T-helper 2 cell treated with Interferon-gamma antibody and Interleukin-4, amounts not matched to agents 5 μg/mL and 100 μg/mL, for 36 hours (primary cell): ENCODE data around the gene OR52N4.

Experiments
- DNase-seq: peaks from one replicate; pipeline ENCODE4 v3.0.0; 2021; ENCODE audit warnings: low spot score
- H3K27ac Mint-ChIP-seq: one replicate; pipeline ENCODE4 v1.8.0; 2021; ENCODE audit warnings: mild to moderate bottlenecking, mixed read lengths
- H3K27me3 Mint-ChIP-seq: one replicate; pipeline ENCODE4 v1.8.0; 2021; ENCODE audit warnings: low read depth, mixed read lengths
- H3K36me3 Mint-ChIP-seq: one replicate; pipeline ENCODE4 v1.8.0; 2021; ENCODE audit warnings: low read depth, mixed read lengths
- H3K4me1 Mint-ChIP-seq: one replicate; pipeline ENCODE4 v1.8.0; 2021; ENCODE audit warnings: low read depth, mixed read lengths
- H3K4me3 Mint-ChIP-seq: one replicate; pipeline ENCODE4 v1.8.0; 2022; ENCODE audit warnings: mild to moderate bottlenecking, moderate library complexity, mixed read lengths
- H3K9me3 Mint-ChIP-seq: one replicate; pipeline ENCODE4 v1.8.0; 2021; ENCODE audit warnings: mixed read lengths

The OR52N4 gene

DNA sequence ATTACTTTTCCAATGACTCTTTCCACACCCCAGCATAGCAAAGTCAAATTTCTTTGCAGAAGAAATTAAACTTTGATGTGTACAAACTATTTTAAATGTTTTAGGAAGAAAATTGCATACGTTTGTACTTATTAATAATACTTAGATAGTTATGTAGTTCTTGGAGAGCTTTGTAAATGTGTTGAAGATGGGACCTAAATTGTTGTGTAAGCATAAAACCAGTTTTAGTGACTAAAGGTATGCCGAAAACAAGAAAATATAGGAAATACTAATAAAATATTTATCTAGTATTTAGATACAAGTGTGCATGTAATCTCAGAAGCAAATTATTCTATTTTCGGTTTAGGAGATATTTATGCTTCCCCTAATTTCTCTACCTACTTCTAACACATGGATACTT is 4.2 kb upstream of the OR52N4 start:
- no peaks in the 10 kb centered on the region for H3K9me3 Mint-ChIP-seq

DNA sequence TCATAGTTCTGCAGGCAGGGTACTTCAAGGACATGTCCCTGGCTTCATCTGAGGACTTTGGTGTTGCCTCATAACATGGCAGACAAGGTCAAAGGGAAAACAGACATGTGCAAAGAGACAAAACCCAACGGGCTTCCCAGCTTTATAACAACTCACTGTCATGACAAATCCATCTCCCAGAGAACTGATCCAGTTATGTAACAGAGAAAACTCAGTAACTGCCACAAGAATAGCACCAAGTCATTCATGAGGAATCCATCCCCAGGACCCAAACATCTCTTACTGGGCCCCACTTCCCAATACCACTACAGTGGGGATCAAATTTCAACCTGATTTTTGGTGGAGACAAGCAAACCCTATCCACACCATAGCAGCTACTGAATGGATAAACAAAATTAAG is 13.0 kb downstream of the OR52N4 start:
- Mint-ChIP-seq H3K4me1 (no peaks in the 10 kb centered on the region), H3K9me3 (no peaks in the 10 kb centered on the region), H3K36me3 (no peaks in the 10 kb centered on the region), H3K27ac (no peak overlapping the region), H3K27me3 (no peaks in the 10 kb centered on the region), H3K4me3 (no peak overlapping the region)
- no peak for DNase-seq

More for the DNA sequence above, 4.2 kb upstream of the OR52N4 start:
- DNase-seq, result no peak
- no peak overlapping the region for H3K4me3 Mint-ChIP-seq
- H3K27ac Mint-ChIP-seq, result no peak overlapping the region
- H3K4me1 Mint-ChIP-seq, result no peaks in the 10 kb centered on the region
- H3K36me3 Mint-ChIP-seq, result no peaks in the 10 kb centered on the region
- H3K27me3 Mint-ChIP-seq, result no peaks in the 10 kb centered on the region

DNA sequence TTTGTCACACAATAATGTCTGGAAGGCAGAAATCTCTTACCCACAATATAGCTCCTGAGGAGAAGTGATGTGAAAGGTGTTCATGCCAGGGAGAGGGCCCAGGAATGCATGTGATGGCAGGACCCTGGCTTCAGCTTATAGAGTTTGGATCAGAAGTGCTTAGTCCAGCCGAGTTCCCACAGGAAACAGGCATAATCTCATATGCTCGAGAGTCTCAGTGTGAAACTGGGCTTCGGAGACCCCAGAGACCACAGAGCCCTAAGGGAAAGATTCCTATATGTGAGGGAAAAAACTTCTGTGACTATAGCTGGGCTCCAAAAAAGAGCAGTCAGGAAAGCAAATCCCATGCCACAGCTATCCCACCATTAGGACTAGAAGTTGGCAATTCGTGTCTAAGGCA is 29.2 kb downstream of the OR52N4 start, which contains the start of gene OR52N5:
TSS of gene OR52N5 (minus strand) at position 101 of the 400 bp plus-strand sequence. CDS start 4,721 bp downstream, outside the sequence.
- no peaks in the 10 kb centered on the region for H3K9me3 Mint-ChIP-seq
- no peak for DNase-seq

DNA sequence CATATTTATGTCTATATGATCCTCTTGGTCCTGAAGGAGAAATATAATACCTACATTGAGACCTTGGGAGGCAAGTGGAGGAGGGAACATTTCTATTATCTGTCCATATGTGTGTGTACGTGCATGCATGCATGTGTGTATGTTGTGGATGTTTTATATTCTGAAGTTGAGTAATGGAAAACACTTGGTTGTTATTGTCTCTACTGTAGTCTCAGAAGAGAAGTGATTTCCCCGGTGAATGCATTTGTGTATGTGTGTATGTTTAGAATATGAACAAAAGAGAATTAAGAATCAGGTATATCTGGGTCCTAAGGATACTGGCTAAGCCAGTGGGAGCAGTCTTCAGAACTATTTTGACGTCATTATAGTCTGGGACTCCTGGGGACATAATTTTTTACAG is 37.1 kb downstream of the OR52N4 start, which contains the start of gene OR52N1:
TSS of gene OR52N1 (minus strand) at position 101 of the 400 bp plus-strand sequence. CDS start 2,449 bp downstream, outside the sequence.
- no peak within 1 kb of the TSS for H3K4me3 Mint-ChIP-seq
- peaks cover 5% of the 10 kb centered on the region for H3K27me3 Mint-ChIP-seq
- no peak within 1 kb of the TSS for H3K27ac Mint-ChIP-seq
- no peaks in the 10 kb centered on the region for H3K9me3 Mint-ChIP-seq
- no peaks in the 10 kb centered on the region for H3K4me1 Mint-ChIP-seq
- H3K36me3 Mint-ChIP-seq, result no peaks in the 10 kb centered on the region
- no peak for DNase-seq

More for the DNA sequence above, 29.2 kb downstream of the OR52N4 start, which contains the start of gene OR52N5:
- no peaks in the 10 kb centered on the region for H3K36me3 Mint-ChIP-seq
- H3K4me3 Mint-ChIP-seq, result no peak within 1 kb of the TSS
- H3K4me1 Mint-ChIP-seq, result no peaks in the 10 kb centered on the region
- H3K27me3 Mint-ChIP-seq, result no peaks in the 10 kb centered on the region
- no peak within 1 kb of the TSS for H3K27ac Mint-ChIP-seq

DNA sequence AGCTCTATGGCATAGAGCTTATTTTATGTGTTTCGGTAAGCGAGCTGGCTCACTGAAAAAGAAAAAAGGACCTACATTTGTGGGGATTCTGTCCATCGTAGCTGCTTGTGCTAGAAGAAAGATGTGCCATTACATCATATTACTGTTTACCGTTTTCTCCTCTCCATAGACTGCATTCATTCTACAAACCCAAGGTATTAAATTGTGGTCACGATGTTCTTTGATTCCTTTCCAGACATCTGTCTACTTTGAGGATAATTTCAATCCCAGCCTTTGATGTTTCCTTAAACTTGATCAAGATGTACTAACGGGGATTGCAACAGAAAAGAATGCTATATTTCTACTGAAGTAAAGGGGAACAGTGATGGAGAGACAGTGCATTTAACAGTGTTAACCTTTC is 42.5 kb downstream of the OR52N4 start:
- Mint-ChIP-seq H3K9me3 (no peaks in the 10 kb centered on the region), H3K27me3 (peaks cover 2% of the 10 kb centered on the region), H3K36me3 (no peaks in the 10 kb centered on the region), H3K27ac (no peak overlapping the region), H3K4me3 (no peak overlapping the region), H3K4me1 (no peaks in the 10 kb centered on the region)
- no peak for DNase-seq

DNA sequence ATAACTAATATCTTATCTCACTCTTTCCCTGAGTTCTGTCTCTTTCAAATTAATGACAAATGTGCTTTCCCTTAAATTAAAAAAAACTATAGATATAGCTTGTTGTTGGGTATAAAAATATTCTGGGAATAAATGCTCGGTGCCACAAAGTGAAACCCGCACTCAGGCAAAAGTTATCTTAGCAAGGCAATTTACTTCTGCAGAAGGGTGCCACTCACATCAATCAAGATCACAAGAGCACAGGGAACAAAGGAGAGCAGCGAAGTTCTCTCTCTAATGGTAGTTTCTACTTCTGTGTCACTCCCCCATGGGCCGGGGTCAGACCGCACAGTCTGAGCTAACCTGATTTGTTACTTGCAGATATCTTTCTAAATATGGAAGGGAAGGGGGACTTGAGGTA is 49.9 kb downstream of the OR52N4 start:
- DNase-seq, result no peak
- Mint-ChIP-seq H3K27me3 (peaks cover 5% of the 10 kb centered on the region), H3K9me3 (no peaks in the 10 kb centered on the region), H3K27ac (no peak overlapping the region), H3K4me1 (peaks cover 6% of the 10 kb centered on the region), H3K4me3 (no peak overlapping the region), H3K36me3 (no peaks in the 10 kb centered on the region)
